Lung (tissue), 12 donors: Measurements from ENCODE around the gene CACNA1C. TPM values are rescaled to one million over a fixed set of nuclear protein-coding genes. Genes with fewer than 3 reads are reported as not detected.

Source experiments
- ATAC-seq: fragments of 200-7000 bp; cut with Tn5 transposase; one replicate; pipeline ENCODE4 v1.9.1; 2020; ENCODE audit warnings: moderate number of reproducible peaks; ENCODE audit not compliant: insufficient read depth, low FRiP score
- DNase-seq, 3 donors: peaks; one replicate each; pipeline ENCODE4 v3.0.0-alpha.2; 2013 to 2017
- H3K27ac ChIP-seq, 2 donors: one replicate each; pipeline ENCODE4 v1.5.1; 2013; ENCODE audit warnings: mild to moderate bottlenecking in 2 of 2, moderate library complexity in 2 of 2, control low read depth in 1 of 2, inconsistent platforms in 1 of 2, low read depth in 1 of 2, low read length in 1 of 2
- H3K27me3 ChIP-seq, 3 donors: one replicate each; pipeline ENCODE4 v1.5.1; 2013; ENCODE audit warnings: low read length in 2 of 3; ENCODE audit not compliant: control insufficient read depth in 3 of 3, insufficient read depth in 3 of 3
- H3K36me3 ChIP-seq, 4 donors: one replicate each; pipeline ENCODE4 v1.5.1; 2013; ENCODE audit warnings: low read length in 4 of 4, mild to moderate bottlenecking in 1 of 4, moderate library complexity in 1 of 4; ENCODE audit not compliant: control insufficient read depth in 4 of 4, insufficient read depth in 4 of 4
- H3K4me1 ChIP-seq, 5 donors: one replicate each; pipeline ENCODE4 v1.5.1; 2013; ENCODE audit warnings: low read length in 5 of 5, mild to moderate bottlenecking in 2 of 5, moderate library complexity in 1 of 5; ENCODE audit not compliant: control insufficient read depth in 5 of 5, insufficient read depth in 5 of 5
- H3K4me3 ChIP-seq: one replicate; pipeline ENCODE4 v1.5.1; 2013; ENCODE audit warnings: mild to moderate bottlenecking, control low read depth, moderate library complexity
- H3K9ac ChIP-seq, 2 donors: one replicate each; pipeline ENCODE4 v1.5.1; 2013; ENCODE audit warnings: low read length in 2 of 2, control low read depth in 1 of 2; ENCODE audit not compliant: insufficient read depth in 1 of 2
- H3K9me3 ChIP-seq, 4 donors: one replicate each; pipeline ENCODE4 v1.5.1; 2013; ENCODE audit warnings: low read length in 3 of 4, mild to moderate bottlenecking in 1 of 4, moderate library complexity in 1 of 4; ENCODE audit not compliant: control insufficient read depth in 4 of 4, insufficient read depth in 3 of 4
- WGBS, 2 donors: extraction: QIAGEN DNeasy Blood & Tissue Kit; methylation state at CpG; one replicate each; pipeline ENCODE4 v1.1.7; 2013; 5-methylcytosine and 5-hydroxymethylcytosine counted together
- polyA plus RNA-seq, 2 donors: library from polyadenylated mRNA; stranded (reverse); fragments of 200-250 nt; gene quantifications; one replicate each; pipeline ENCODE4 v1.2.1, GENCODE V29; 2013
- total RNA-seq, 2 donors: library from RNA; depleted of rRNA in 1 of 2; stranded (reverse); fragments of >200 nt in 1 of 2; gene quantifications; one replicate each; pipeline ENCODE4 v1.2.1, GENCODE V29; 2014 to 2021
- TF ChIP-seq, protein P1 (sequence below): IDR thresholded peaks from 2 replicates; pipeline ENCODE4 v1.5.1; 2012; ENCODE audit warnings: mild to moderate bottlenecking; ENCODE audit errors: control extremely low read depth, extremely low read depth
- donor health status: control.
- donor health status: control.
- donor health status: Bipolar disorder and iron deficiency.
- donor health status: healthy.
- donor health status: DM: yes; HTN: yes; CAD: no.

The CACNA1C gene
- total and polyA plus RNA-seq, 4 donors: 3.2 to 17.5 (median 7.5) TPM

DNA sequence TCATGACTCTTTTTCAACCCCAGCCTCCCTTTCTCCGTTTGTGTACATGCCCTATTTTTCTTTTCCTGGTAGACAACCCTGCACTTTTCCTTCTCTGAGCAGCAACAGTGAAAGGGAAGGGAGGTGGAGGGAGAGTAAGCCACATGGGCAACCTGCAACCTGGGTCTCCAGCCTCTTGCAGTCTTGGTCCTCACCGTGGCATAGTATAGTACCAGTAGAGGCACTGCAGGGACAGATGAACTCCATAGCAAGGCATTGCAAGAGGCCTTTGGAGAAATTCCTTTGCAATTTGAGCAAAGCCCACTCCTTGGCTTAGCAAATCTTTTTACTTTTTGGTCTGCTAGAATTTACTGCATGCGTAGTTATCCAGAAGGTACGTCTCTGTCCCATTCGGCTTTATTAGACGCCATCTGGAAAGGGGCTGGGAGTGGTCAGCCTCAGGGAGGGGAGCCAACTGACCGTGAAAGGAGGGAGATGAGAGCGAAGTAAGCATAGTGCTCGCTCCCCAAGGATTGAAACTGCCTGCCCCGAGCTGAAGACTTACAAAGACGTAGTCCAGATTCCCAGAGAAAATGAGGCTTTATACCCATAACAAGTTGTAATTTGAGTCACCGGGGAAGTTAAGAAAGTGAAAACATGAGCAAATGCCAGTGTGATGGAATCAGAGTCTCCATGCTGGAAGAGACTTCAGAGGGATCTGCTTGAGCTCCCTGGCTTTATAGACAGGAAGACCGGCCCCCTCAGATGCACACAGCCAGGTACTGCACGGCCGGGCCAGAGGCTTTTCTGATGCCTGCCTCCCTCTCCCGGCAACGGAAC lies 332.0 kb downstream of the CACNA1C start:
- 79 to 90% methylated on average over 17 of the region's 17 CpGs for whole genome bisulfite sequencing, 2 donors
- H3K36me3 ChIP-seq: no peaks in the 10 kb centered on the region
- peak overlapping the region in 1 of 2 donors; percentile 46 for H3K27ac ChIP-seq
- H3K9me3 ChIP-seq: no peaks in the 10 kb centered on the region
- DNase-seq (peak; percentile 10 to 40 (median 23)), ATAC-seq (no peak)
- peaks cover 2 to 23% (median 5%) of the 10 kb centered on the region in 5 donors for H3K4me1 ChIP-seq
- no peak overlapping the region for H3K4me3 ChIP-seq
- H3K9ac ChIP-seq: no peak overlapping the region
- TF ChIP-seq, protein P1, sequence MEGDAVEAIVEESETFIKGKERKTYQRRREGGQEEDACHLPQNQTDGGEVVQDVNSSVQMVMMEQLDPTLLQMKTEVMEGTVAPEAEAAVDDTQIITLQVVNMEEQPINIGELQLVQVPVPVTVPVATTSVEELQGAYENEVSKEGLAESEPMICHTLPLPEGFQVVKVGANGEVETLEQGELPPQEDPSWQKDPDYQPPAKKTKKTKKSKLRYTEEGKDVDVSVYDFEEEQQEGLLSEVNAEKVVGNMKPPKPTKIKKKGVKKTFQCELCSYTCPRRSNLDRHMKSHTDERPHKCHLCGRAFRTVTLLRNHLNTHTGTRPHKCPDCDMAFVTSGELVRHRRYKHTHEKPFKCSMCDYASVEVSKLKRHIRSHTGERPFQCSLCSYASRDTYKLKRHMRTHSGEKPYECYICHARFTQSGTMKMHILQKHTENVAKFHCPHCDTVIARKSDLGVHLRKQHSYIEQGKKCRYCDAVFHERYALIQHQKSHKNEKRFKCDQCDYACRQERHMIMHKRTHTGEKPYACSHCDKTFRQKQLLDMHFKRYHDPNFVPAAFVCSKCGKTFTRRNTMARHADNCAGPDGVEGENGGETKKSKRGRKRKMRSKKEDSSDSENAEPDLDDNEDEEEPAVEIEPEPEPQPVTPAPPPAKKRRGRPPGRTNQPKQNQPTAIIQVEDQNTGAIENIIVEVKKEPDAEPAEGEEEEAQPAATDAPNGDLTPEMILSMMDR: no peak
- H3K27me3 ChIP-seq: no peaks in the 10 kb centered on the region

DNA sequence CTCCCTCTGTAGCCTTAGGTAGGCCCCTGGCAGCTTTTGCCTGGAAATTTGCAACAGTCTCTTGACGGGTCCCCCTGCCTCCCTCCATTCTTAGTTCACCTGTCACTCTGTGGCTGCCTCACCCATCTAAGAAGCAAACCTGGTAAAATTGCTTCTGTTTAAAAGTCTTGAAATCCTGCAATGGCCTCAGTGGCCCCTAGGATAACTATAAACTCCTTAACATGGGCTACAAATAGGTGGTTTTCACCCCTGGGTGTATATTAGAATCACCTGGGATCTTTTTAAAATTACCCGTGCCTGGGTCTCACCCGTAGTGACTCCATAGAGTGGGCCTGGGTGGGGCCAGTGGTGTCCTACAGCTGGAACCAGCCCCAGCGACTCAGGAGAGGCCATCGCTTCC lies 332.7 kb downstream of the CACNA1C start:
- Histone ChIP-seq H3K9ac (no peak overlapping the region), H3K27ac (no peak overlapping the region), H3K9me3 (no peaks in the 10 kb centered on the region), H3K4me3 (no peak overlapping the region), H3K27me3 (no peaks in the 10 kb centered on the region), H3K4me1 (peaks cover 2 to 25% (median 5%) of the 10 kb centered on the region in 5 donors), H3K36me3 (no peaks in the 10 kb centered on the region)
- DNase-seq: no peak
- ATAC-seq: no peak
- WGBS, 2 donors: 88 to 95% methylated on average over 5 of the region's 5 CpGs
- TF ChIP-seq, protein P1: no peak

DNA sequence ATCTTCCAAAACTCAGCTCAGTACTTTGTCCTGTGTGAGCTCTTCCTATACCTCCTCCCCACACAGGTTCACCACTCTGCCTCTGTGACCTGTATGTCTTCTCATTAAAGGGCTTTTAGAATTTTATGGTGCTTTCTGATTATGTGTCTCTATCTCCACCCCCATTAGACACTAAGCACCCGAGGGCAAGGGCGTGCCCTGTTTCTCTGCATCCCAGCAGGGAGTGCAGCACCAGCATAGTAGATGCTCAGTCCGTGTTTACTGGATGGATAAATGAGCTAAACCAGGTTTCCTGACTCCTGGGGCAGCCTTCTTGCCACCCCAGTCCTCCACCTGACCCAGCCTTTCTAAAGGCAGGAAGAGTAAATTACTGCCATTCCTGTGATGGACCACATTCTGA lies 333.8 kb downstream of the CACNA1C start:
- Histone ChIP-seq H3K4me1 (peaks cover 2 to 25% (median 5%) of the 10 kb centered on the region in 5 donors), H3K9ac (no peak overlapping the region), H3K4me3 (no peak overlapping the region), H3K9me3 (no peaks in the 10 kb centered on the region), H3K27ac (no peak overlapping the region), H3K27me3 (no peaks in the 10 kb centered on the region), H3K36me3 (no peaks in the 10 kb centered on the region)
- ATAC-seq (no peak), DNase-seq (no peak)
- 80 to 86% methylated on average over 3 of the region's 3 CpGs for WGBS, 2 donors
- TF ChIP-seq, protein P1: no peak
